IPS DF 4.7 (cell line): Measurements from ENCODE around the gene ABHD2.

Experiments used
- DNase-seq: peaks from one replicate; pipeline ENCODE4 v3.0.0-alpha.2; 2013; ENCODE audit warnings: low spot score; ENCODE audit errors: extremely low read depth

Gene ABHD2

DNA sequence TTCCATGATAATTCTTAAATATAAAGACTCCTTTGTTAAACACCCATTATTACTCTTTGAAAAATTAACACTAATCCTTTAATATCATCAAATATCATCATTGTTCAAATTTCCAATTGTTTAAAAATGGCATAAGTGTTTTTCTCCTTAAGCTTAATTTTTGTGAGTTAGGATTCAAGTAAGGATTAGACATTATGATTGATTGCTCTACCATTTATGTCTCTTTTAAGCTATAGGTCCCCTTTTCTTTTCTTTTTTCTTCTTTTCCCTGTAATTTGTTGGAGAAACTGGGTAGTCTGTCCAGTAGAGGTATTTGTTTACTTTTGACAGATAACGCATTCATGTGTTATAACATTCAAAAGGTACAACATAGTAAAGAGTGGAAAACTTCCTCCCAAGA, 9.1 kb downstream of the ABHD2 start:
- no peak for DNase-seq

DNA sequence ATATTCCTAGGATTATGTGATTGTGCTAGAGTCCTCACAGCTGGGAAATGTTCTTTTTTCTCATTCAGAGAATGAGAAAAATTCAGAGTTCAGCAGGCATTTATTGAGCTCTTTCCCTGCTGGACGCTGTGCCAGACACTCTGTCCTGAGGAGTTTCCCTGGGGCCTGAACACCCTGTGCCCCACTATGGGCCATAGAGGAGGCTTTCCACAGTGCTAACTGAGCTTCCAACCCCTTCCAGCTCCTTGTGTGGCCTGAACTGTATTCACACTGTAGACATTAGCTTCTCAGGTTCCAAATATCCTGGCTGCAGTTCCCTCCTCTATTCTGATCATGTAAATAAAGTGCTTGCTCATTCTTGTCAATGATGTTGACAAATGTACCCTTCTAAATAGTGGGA, 10.0 kb downstream of the ABHD2 start:
- DNase-seq = no peak

DNA sequence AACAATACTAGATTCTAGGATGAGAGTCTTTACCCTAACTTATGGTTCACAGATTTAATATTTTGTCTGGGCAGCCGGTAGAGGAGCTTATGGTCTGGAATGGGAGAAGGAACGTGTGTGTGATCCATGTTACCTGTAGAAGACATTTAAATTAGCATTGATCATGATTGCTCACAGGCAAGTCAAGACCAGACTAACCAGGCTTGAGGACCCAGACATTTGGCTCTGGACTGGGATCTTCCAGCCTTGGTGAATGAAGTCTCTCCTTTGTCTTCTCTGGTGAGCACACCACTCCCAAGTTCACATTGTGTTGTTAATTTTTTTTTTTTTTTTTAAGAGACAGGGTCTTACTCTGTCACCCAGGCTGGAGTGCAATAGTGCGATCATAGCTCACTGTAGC, 11.7 kb downstream of the ABHD2 start:
- DNase-seq = no peak

DNA sequence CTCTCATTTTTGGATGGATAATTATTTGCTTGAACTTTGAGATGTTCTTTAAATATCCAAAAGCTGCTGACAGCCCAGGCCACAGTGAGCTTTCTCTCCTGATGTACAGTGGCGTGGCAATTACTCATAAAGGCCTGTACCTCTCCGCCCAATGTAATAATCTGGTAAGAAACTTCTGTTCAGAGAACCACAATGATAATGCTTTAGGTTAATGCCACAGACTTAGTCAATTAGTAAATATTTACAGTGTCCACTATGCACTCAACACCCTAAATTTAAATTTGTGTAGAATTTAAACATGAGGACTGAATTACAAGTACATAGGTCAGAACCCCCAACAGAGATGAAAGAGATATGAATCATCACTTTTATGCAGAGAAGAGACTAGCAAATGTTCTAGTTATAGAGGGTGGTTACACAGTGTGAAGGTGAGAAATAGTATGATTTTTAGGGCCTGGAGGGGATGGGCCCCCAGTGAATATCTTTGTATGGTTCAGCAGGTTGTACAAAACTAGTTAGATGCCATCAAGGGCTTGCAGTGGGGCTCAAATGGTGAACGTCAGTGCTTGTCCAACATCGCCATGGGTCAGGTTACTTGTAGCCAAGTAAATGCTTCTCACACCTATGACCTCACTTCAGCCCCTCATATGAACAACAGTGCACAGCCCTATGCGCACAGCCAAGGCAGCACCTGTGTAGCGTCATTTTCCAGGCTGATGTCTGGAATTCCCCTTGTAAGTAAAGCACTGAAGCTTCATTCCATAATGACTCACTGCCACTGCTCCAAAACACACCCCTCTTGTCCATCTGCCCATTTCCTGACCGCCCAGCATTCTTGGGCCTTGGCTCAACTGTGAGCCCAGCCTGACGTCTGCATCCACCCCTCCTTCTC, 13.3 kb downstream of the ABHD2 start:
- DNase-seq = no peak

DNA sequence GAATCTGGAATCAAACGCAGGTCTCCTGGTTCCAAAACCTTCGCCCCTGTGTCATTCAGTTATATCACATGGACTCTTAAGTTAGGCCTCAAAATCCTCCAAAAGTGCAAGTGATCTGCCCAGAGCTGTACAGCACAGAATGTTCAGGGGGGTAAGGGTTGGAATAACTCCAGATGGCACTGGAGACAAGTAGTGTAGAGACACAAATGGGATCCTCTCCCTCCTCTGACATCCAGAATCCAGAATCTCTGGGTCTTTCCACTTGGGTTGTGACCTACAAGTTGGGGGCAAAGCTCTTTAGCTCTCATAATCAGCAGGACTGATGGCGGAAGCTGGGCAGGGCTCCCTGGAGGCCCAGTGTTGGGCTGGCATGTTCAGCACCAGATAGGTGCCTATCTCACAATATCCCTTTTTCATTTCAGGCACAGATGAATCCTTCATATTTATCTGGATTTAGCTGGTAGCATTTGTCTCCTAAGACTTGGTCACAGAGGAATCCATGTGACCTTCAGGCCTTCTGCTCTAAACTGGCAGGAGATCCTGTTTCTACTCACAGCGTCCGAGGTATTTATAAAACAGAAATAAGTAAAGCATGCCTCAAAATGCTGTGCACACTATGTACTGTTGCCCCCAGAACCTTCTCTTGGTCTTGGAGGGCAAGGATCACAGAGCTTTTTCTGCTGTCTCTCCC, 15.4 kb downstream of the ABHD2 start:
- no peak for DNase-seq

DNA sequence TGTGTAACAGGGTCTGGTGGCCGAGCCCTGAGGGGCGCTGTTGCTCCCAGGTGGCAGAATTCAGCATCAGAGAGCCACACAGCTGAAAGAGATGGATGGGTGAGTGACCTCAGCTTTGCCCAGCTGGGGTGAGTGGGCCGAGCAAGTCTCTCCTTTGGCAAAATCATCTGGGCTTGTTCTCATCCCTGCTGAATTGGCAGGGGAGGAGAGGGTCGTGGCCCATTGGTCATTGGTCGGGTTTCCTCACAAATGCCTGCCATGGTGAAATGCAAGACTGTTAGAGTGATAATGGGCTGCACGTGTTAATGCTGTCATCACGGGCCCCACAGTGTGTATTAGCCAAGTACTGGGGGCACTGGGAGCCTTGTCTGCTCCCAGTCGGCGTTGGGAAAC, 15.9 kb downstream of the ABHD2 start:
- no peak for DNase-seq

DNA sequence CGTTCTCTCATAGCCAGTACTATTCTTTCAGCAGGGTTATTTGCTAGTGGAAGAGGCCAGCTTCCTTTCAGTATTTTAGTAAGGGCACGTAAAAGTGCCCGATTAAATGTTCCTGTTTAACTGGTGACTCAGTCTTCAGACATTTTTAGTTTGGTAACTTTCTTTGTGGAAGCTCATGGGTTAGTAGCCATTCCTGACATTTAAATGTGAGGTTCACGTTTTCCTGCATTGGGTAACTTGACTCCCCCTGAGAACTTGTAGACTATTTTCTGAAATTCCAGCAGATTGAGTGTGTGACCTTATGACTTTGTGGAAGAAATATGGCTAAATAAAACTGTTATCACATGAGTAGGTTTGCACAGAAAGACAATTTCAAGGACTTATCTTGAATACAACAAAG, 16.9 kb downstream of the ABHD2 start:
- DNase-seq = no peak

DNA sequence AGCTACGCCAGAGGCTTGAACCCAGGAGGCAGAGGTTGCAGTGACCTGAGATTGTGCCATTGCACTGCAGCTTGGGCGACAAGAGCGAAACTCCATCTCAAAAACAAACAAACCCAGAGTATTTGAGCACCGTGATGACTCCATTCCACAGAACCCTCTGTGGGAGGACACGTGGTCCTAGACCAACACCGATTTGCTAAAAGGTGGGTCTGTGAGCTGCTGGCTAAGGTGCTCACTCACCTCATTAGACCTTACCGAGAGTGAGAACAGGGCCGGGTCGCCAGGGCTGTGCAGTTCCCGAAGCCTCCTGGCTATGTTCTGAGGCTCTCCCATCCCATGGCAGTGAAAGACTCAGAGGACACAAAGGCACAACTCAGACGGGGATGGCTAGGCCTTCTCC, 17.9 kb downstream of the ABHD2 start:
- DNase-seq = no peak

DNA sequence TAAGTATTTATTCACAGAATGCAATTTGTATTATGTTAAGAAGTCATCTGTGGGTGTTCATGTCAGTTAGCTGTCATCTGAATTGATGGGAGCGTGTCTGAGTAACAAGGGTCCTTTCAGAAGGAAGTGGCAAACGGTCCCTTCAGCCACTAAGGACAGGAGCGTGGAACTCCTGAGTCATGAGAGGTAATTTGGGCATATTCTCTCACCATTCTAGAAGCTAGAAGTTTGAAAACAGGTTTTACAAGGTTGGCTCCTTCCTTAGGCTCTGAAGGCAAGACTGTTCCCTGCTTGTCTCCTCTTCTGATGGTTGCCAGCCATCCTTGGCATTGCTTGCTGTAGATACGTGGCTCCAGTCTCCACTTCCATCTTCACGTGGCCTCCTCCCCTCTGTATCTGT, 19.7 kb downstream of the ABHD2 start:
- no peak for DNase-seq

DNA sequence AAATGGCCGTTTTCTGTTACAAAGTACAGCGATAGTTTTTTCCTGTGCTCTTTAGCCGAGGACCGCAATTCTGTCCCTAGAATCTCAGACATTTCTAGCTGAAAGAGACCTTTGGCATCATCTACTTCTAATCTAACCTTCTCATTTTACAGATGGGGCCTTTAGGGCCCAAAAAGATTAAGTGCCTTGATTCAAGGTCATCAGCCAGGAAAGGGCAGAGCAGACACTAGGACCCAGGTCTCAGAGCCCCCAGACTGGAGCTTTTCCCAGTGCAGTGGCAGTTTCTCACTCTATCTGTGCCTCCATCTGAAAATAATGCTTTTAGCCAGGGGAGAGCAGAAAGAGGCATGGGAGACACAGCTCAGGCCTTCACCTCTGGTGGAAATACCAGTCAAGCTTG, 20.6 kb downstream of the ABHD2 start:
- no peak for DNase-seq

DNA sequence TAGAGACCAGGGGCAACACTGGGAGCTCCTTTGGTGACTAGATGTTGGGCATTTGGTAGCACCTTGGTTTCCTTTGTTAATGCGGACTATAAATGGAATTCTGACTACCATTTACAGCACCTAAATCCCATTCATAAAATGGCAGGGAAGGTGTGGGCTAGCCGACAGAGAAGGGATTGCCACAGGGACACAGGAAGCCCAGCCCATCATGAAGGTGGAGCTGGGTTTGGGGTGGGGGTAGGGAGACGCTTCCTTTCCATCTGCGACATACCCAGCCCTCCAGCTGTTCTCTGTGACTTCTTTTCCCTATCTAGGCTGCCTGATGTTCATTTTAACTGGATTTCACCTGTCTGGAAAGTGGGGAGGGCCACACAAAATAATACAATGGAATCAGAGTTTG, 21.0 kb downstream of the ABHD2 start:
- no peak for DNase-seq

DNA sequence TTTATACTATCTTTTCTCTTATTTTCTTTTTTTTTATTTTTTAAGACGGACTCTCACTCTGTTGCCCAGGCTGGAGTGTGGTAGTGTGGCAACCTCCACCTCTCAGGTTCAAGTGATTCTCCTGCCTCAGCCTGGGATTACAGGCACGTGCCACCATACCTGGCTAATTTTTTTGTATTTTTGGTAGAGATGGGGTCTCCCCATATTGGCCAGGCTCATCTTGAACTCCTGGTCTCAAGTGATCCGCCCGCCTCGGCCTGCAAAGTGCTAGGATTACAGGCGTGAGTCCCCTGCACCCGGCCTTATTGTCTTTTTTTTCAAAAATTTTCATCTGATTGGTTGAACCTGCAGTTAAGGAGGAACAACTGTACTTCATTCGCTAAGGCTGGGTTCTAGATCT, 21.8 kb downstream of the ABHD2 start:
- no peak for DNase-seq

DNA sequence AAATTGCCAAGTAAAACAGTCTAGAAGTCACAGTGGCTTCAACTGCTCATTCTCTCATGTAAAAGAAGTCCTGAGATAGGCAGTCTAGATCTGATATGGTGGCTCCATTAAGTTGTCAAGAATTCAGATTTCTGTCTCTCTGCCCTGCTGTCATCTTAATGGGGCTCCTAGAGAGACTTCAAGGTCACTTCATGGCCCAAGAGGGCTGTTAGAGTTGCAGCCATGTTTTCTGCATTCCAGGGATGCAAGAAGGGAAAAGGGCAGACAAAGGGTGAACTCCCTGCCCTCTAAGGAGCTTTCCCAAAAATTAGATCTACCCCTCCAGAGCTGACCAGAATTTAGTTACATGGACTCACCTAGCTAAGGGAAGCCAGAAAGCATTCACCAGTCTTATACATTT, 23.1 kb downstream of the ABHD2 start:
- no peak for DNase-seq

DNA sequence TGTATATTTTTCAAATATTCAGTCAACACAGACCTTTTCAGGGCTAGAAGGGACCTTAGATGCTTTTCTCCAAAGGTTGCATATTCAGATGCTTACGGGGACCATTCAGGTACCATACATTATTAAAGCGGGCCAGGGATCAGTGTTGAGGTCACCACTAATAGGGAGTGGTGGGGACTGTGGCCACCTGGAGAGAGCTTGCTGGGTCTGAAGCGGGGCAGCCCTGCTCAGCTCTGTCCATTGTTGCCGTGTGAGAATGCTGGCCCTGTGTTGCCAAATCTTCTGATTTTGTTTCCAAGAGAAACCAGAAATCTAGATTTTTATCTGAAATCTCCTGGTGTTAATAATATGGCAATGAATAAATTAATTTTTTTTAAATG, 23.7 kb downstream of the ABHD2 start:
- DNase-seq = no peak

DNA sequence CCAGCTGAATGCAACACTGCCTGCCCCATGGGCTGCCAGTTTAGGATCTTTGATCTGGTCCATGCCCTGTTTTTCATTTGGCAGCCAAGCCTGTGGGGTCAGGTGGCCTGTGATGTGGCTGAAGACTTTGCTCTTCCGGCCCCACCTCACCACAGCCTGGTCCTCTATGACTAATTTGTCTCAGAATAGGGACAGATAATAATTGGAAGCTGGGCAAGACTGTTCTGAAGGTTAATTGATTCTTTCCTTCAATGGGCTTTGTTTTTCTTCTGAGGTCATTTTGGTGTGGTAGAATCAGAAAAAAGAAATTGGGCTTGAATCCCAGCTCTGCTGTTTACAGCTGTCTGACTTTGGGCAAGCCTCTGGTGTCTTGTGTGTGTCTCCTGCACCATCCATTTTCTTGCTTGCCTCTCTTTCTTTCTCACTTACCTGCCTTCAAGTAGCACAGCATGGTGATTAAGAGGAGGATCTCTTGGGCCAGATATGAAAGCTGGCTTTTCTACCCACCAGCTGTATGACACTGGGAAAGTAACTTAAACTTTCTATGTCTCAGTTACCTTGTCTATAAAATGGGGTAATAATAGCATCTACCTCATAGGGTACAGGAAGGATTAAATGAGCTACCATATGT, 24.2 kb downstream of the ABHD2 start:
- DNase-seq = no peak

DNA sequence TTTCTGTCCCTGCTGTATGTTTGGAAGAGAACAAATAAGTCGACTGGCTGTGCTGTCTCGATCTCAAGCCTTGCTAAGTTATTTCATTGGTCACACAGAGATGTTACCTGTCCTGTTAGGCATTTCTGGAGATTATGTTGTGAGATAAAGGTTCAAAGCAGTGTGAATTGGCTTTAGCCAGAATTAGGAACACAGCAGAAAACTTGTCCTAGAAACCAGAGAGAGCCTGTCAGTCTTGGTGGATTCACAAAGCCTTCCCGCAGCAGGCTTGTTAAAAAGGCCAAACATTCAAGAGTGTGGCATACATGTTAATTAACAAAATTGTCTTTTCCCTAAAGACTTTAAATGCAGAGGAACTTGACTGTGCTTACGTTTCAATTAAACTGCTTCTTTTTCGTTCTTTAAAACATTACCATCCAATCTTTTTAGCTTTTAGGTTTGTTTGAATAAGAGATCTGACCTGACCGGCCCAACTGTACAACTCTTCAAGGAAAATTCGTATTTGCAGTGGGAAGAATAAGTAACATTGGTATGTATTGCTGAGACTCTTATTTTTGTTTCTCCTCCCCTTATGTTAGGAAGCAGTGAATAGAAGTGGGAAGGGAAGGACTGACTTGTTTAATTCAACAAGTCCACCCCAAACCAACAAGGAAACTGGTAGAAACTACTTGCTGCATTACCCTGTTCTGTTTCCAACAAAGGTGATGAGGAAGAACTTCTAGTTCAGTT, 25.2 kb downstream of the ABHD2 start:
- DNase-seq = no peak

DNA sequence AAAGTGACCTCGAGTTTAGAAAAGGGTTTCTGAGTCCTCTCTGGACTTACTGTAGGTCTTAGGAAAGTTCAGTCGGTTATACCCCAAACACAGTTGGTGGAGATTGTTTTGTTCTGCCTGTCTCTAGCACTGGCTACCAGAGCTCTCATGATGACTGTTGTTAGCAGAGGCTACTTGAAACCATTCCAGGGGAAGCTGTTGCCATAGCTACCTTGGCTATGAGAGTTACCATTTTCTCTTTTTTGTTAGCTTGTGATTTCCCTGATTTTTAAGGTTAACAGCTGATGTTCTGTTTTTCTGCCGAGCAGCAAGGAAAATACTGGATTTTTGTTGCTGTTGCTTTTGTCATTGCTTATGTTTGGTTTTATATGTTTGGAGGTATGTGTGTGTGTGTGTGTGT, 26.7 kb downstream of the ABHD2 start:
- no peak for DNase-seq

DNA sequence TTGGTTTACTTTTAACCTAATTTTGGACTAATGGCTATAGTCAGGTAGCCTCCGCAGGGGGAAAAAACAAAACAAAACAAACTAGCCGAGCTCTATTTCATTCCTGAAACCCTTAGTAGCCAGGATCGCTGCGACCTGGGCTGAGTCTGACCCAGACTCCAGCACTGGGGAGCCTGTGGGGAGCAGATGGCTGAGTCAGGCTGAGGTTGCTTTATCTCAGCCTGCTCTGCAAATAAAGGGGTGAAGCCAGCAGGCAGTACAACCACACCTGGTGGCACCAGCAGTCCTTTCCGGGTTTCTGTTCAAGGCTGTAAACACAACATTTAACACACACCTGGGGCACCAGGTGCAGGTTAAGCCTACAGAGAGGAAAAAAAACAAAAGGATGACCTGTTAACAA, 27.3 kb downstream of the ABHD2 start:
- DNase-seq = no peak

DNA sequence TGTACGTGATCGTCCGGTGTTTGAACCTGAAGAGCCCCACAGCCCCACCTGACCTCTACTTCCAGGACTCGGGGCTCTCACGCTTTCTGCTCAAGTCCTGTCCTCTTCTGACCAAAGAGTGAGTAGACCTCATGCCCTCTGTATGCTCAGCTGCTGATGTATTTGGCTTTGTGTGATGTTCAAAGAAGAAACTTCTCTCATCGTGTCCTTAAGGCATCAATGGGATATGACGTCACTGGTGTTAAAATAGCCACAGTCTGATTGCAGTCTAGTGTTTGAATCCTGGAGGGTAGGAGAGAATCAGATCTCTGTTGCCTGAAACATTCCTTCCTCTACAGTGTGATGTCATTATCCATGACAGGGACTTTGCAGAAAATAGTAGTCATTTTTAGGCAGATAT, 28.1 kb downstream of the ABHD2 start:
- DNase-seq = no peak

DNA sequence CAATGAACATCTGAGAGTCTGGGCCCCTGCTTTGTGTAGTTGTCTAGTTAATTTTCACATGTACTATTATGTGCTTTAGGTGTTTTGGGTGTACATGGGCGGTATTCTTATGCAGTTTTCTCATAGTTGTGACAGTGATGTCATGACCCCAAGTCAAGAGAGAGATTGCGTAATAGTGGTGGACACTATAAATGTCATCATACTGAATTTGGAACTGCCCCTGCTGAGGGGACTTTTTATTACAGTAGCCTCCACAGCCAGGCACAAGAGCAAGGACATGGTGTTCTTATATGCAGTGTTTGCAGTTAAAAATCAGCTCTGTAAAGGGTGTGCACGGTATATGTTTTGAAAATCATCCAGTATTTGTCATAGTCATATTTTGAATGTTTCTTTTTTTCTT, 29.5 kb downstream of the ABHD2 start:
- no peak for DNase-seq

DNA sequence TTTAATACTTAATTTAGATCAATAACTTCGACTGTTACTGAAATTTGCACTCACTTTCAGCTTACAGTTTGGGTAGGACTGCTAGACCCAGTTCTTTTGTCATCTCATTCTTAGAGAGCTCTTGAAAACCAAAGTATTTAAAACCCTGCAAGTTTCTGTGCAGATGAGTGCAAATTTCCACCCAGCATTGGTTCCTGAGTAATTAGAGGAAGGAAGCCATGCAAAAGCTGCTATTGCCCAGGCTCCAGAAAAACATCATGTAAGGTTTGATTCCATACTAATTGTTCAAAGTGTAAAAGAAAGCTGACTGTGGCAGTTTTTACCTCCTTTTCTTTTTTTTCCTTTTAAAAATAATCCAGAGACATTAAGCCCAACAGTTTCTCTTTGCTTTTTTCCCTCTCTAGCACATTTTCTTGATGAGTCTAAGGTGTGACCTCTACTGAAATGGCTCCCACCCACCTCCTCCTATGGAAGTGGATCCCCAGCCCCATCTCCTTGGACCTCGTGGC, 30.3 kb downstream of the ABHD2 start:
- DNase-seq = no peak
